ENCODE data around the gene POLR1F.

POLR1F gene

GRCh38 chr7:19674266-19674960, 34.4 kb downstream of the POLR1F start:
- no peak for DNase-seq

DNA sequence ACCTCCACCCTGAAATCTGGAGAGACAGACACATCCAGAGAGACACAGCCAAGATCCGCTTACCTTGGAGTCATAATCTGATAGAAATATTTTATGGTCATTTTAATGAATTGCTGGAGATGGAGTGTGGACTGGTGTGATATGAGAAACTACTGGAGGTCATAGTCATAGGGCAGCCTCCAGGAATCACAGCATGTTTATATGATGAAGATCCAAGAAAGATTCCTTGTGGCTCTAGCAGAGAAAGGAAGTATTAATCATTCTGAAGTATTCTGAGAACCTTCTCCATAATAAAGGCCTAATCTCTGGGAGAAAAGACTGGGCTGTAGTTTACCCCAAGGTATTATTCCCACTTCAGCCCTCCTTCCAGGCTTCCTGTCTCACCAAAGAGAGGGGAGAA, 38.0 kb downstream of the POLR1F start:
- no peak for DNase-seq

DNA sequence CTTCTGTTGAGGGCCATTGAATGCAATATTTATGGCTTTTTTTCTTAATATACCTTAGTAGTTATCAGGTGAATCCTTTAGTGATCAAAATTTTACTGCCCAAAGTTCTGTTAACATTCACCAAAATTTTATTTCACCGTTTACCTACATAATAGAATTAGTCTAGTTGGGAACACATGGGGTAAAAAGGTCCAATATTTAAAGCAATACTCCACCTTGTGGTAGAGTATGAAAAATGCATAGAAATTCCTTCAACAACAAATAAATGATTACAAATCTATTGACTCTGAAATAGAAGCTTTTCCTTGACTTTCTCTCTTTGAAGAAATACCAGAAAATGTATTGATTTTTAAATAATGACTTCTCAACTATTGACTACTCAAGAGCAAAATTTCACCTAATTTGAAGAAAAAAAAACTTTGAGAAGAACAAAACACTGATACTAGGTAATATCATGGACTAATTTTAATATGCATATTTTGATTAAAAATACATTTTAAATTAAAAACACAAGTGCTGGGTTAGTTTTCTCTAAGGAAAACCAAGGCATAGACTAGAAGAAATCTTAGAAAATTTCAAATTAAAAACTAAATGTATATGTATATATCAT, 43.3 kb downstream of the POLR1F start:
- no peak for DNase-seq

- DNase-seq = no peak
Measured at GRCh38 chr7:19663816-19664462, 44.9 kb downstream of the POLR1F start.

- DNase-seq = no peak
Measured at GRCh38 chr7:19648791-19649190, 60.0 kb downstream of the POLR1F start.

Measured in cortex of kidney (tissue), 1 donor.